ENCODE measurements around the gene LIN7B. TPM values are rescaled to one million over a fixed set of nuclear protein-coding genes. Genes with fewer than 3 reads are reported as not detected.

The LIN7B gene
- total RNA-seq, 2 experiments from 2014 or later: 3.3 to 5.7 TPM

DNA sequence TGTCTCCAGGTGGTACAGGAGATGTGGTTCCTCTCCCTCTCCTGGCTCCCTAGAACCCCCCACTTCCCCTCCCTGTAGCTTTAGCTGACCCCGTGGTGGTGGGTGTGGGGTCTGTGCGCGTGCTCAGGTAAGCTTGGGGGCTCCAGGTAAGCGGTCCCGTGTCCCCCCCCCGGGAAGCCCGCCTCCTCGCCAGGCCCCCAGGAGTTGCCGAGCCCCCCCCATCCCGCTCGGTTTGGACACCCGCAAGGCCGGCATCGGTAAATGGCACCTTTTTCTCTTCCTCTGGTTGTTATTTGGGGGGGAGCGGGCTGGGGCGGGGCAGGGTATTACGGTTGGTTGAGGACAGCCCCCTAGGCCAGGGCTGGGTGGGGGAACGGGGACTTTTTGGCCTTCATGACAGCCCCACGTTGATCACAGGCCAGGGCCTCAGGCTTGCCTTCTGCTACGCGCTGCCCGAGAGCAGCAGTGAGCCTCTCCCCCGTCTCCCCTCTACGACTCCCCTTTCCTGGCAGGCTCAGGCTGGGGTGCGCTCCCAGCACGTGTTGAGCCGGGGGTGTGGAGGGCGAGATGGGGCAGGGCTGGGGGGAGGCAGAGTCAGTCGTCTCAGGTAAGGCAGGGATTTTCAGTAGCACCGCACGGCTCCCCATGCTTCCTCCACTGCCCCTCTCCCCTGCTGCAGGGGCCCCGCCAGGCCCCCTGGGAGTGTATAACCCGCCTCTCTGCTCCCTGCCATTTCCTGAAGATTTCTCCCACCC is 10.7 kb upstream of the LIN7B start:
- CTCF ChIA-PET: no interaction called here
- peaks cover 49% of the 10 kb centered on the region for H3K36me3 Mint-ChIP-seq

DNA sequence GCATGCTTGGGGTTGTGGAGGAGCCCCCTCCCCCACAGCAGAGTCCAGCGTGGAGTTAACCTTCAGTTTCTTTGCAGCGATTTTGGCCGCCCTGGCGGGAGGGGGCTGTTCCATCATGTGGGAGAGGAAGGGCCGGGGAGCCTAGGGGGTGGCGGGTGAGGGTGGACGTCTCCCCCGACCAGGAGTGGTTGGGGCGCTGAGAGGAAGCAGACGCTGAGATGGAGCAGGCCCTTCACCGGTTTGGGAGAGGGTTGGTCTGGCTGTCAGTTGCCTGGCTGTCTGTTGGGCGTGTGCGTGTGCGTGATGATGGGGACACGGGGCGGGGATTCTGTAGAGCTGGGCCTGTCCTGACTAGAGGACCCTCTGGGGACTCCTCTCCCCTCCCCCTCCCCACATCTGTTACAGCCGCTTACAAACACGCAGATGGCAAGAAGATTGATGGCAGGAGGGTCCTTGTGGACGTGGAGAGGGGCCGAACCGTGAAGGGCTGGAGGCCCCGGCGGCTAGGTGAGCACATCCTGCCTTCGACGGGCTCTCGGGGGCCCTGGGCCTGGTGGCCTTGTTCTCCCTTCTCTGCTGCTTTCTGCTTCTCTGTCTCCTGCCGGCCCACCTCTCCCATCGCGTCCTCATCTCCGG is 9.8 kb upstream of the LIN7B start:
- Mint-ChIP-seq H3K4me1 (no peaks in the 10 kb centered on the region), H3K27ac (no peak overlapping the region), H3K9me3 (ENCODE audit: low read depth) (no peaks in the 10 kb centered on the region), H3K27me3 (no peaks in the 10 kb centered on the region), H3K36me3 (peaks cover 46% of the 10 kb centered on the region), H3K4me3 (no peak overlapping the region)
- CTCF ChIA-PET: interaction anchor here (0.6 to 2.0 kb wide), 4 partner anchors 28 to 98 kb away, joined by 3 to 7 read pairs (median 4); no protein-coding TSS in a partner anchor
- DNase-seq: no peak
- ATAC-seq: no peak

More for the DNA sequence above, 10.7 kb upstream of the LIN7B start:
- DNase-seq (no peak), ATAC-seq (no peak)
- no peak overlapping the region for H3K4me3 Mint-ChIP-seq
- no peak overlapping the region for H3K27ac Mint-ChIP-seq
- no peaks in the 10 kb centered on the region for H3K4me1 Mint-ChIP-seq
- H3K27me3 Mint-ChIP-seq: no peaks in the 10 kb centered on the region
- no peaks in the 10 kb centered on the region for H3K9me3 Mint-ChIP-seq (ENCODE audit: low read depth)

- H3K36me3 Mint-ChIP-seq: peaks cover 30% of the 10 kb centered on the region
- peak; percentile 74 for ATAC-seq
- H3K9me3 Mint-ChIP-seq (ENCODE audit: low read depth): no peaks in the 10 kb centered on the region
- peak; percentile 69 for DNase-seq
- H3K4me1 Mint-ChIP-seq: no peaks in the 10 kb centered on the region
- no peak overlapping the region for H3K4me3 Mint-ChIP-seq
- H3K27ac Mint-ChIP-seq: no peak overlapping the region
- CTCF ChIA-PET: interaction anchor here (0.5 to 2.4 kb wide), 15 partner anchors 8 to 591 kb away, joined by 3 to 22 read pairs (median 4); partner anchors contain the start of gene LIN7B
- no peaks in the 10 kb centered on the region for H3K27me3 Mint-ChIP-seq
Measured at GRCh38 chr19:49106648-49107135, 7.5 kb upstream of the LIN7B start.

DNA sequence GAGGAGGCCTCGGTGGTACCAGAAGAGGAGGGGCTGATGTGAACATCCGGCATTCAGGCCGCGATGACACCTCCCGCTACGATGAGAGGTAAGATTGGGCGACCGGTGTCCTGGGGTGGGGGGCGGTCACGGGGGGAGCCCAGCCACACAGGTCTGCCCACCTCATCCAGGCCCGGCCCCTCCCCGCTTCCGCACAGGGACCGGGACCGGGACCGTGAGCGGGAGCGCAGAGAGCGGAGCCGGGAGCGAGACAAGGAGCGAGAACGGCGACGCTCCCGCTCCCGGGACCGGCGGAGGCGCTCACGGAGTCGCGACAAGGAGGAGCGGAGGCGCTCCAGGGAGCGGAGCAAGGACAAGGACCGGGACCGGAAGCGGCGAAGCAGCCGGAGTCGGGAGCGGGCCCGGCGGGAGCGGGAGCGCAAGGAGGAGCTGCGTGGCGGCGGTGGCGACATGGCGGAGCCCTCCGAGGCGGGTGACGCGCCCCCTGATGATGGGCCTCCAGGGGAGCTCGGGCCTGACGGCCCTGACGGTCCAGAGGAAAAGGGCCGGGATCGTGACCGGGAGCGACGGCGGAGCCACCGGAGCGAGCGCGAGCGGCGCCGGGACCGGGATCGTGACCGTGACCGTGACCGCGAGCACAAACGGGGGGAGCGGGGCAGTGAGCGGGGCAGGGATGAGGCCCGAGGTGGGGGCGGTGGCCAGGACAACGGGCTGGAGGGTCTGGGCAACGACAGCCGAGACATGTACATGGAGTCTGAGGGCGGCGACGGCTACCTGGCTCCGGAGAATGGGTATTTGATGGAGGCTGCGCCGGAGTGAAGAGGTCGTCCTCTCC is 6.3 kb upstream of the LIN7B start:
- CTCF ChIA-PET: interaction anchor here (1.4 to 4.2 kb wide), 2 partner anchors 10 to 27 kb away, joined by 4 to 27 read pairs; no protein-coding TSS in a partner anchor
- ATAC-seq: no peak
- Mint-ChIP-seq H3K4me1 (no peaks in the 10 kb centered on the region), H3K27ac (no peak overlapping the region), H3K36me3 (peaks cover 28% of the 10 kb centered on the region), H3K4me3 (no peak overlapping the region), H3K27me3 (no peaks in the 10 kb centered on the region), H3K9me3 (ENCODE audit: low read depth) (no peaks in the 10 kb centered on the region)
- DNase-seq: no peak

DNA sequence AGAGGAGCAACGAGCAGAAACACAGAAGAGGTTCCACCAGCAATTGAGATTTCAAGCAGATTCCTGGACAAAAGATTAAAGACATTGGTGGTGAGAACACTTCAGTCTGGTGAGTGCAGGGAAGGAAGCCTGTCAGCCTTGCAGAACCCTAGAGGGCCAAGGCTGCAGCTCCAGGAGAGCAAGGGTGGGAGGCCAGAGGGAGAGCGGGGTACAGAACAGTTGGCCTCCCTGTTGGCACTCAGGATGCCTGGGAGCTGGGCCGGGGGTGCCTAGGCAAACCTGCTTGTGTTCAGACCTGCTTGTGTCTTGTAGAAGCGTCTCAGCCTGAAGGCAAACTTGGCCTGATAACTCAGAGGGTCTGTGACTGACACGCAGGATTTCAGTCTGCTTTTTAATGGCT is 5.1 kb upstream of the LIN7B start:
- CTCF ChIA-PET: interaction anchor here (1.3 to 4.2 kb wide), 3 partner anchors 11 to 26 kb away, joined by 4 to 27 read pairs (median 5); no protein-coding TSS in a partner anchor
- no peak for DNase-seq
- Mint-ChIP-seq H3K36me3 (peaks cover 28% of the 10 kb centered on the region), H3K9me3 (ENCODE audit: low read depth) (no peaks in the 10 kb centered on the region), H3K27me3 (no peaks in the 10 kb centered on the region), H3K4me3 (no peak overlapping the region), H3K4me1 (peaks cover 5% of the 10 kb centered on the region), H3K27ac (no peak overlapping the region)
- no peak for ATAC-seq

DNA sequence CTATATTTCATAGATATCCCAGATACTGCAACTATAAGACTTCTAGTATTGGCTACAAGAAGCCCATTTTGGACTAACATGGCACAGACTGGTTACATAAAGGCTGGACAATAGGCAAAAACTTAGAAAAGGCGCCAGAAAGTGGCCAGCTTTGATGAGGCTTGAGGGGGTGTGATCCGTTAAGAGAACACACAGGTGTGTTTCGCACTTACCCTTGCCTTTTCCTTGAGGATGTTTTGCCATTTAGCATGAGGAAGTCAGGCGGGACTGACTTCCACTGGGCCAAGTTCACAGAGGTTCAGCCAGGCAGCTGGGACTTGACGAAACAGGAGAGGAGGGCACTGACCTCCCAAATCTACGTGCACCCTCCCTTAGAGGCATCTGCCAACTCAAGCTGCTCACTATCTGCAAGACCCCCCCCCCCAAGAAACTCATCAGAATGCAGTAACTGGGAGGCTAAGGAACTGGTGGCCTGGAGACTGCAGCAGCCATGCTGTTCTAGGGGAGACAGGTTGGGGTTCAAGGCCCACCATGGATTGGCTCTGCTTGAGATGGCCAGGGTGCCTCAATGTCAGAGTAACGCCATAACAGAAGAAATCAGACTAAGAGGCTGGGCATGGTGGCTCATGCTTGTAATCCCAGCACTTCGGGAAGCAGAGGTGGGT is 4.5 kb upstream of the LIN7B start:
- H3K4me3 Mint-ChIP-seq: no peak overlapping the region
- no peak overlapping the region for H3K27ac Mint-ChIP-seq
- H3K36me3 Mint-ChIP-seq: peaks cover 27% of the 10 kb centered on the region
- CTCF ChIA-PET: interaction anchor here (1.3 to 4.2 kb wide), 2 partner anchors 12 to 19 kb away, joined by 5 to 27 read pairs; no protein-coding TSS in a partner anchor
- no peak for DNase-seq
- H3K4me1 Mint-ChIP-seq: peaks cover 5% of the 10 kb centered on the region
- no peaks in the 10 kb centered on the region for H3K27me3 Mint-ChIP-seq
- no peak for ATAC-seq
- H3K9me3 Mint-ChIP-seq (ENCODE audit: low read depth): no peaks in the 10 kb centered on the region

- no peak overlapping the region for H3K4me3 Mint-ChIP-seq
Measured at GRCh38 chr19:49110567-49110966, 3.6 kb upstream of the LIN7B start.

DNA sequence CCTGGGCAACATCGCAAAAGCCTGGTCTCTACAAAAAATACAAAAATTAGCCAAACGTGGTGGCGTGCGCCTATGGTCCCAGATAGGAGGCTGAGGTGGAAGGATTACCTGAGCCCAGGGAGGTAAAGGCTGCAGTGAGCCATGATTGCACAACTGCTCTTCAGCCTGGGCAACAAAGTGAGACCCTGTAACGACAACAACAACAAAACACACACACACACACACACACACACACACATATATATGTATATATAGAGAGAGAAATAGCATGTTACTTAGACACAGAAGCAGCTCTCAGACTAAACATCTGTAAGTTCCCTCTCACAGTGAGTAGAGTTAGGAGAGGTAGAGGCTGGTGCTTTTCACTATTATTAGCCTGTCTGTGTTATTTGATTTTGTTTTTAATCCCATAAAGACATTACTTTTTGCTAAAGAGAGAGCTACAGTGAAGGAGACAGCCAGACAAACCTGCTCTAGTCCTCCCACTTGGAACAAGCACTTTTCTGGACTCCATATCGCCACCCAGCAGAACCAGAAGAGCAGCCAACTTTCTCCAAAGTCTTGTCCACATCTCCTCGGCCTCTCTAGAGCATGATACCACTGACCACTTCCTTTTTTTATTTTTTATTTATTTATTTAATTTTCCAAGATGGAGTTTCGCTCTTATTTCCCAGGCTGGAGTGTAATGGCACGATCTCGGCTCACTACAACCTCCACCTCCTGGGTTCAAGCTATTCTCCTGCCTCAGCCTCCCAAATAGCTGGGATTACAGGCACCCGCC is 2.8 kb upstream of the LIN7B start:
- no peak for ATAC-seq
- Mint-ChIP-seq H3K27me3 (no peaks in the 10 kb centered on the region), H3K27ac (no peak overlapping the region), H3K4me3 (no peak overlapping the region), H3K9me3 (ENCODE audit: low read depth) (no peaks in the 10 kb centered on the region), H3K36me3 (peaks cover 19% of the 10 kb centered on the region), H3K4me1 (peaks cover 9% of the 10 kb centered on the region)
- CTCF ChIA-PET: interaction anchor here (4.2 kb wide), 1 partner anchor 14 kb away, joined by 27 read pairs; no protein-coding TSS in a partner anchor
- DNase-seq: no peak

More at GRCh38 chr19:49110567-49110966, 3.6 kb upstream of the LIN7B start:
- H3K4me1 Mint-ChIP-seq: peaks cover 9% of the 10 kb centered on the region
- H3K27ac Mint-ChIP-seq: no peak overlapping the region
- DNase-seq: no peak
- no peak for ATAC-seq
- H3K36me3 Mint-ChIP-seq: peaks cover 21% of the 10 kb centered on the region
- H3K9me3 Mint-ChIP-seq (ENCODE audit: low read depth): no peaks in the 10 kb centered on the region
- CTCF ChIA-PET: interaction anchor here (4.2 kb wide), 1 partner anchor 13 kb away, joined by 27 read pairs; no protein-coding TSS in a partner anchor
- no peaks in the 10 kb centered on the region for H3K27me3 Mint-ChIP-seq

- H3K27ac Mint-ChIP-seq: no peak overlapping the region
- DNase-seq: peak; percentile 54
Measured at GRCh38 chr19:49114630-49115363, 627 bp downstream of the LIN7B start.

DNA sequence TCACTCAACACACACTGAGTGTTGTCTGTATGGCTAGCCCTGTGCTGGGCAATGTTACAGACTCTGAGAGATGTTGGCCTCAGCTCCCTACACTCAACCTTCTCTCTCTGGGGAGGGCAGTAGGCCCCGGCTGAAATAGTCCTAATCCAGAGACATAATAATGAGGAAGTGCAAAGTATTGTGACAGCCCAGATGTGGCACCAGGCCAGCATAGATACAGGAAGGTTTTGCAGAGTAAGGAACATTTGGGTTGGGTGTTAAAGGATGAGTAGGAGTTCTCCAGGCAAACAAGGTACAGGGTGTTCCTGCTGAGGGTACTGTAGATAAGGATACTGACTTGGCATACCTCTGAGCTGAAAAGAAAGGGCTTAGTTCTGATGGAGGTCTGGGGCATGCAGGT is 2.4 kb downstream of the LIN7B start:
- Mint-ChIP-seq H3K9me3 (ENCODE audit: low read depth) (no peaks in the 10 kb centered on the region), H3K36me3 (no peaks in the 10 kb centered on the region), H3K27ac (no peak overlapping the region), H3K27me3 (peaks cover 14% of the 10 kb centered on the region), H3K4me3 (no peak overlapping the region), H3K4me1 (peaks cover 30% of the 10 kb centered on the region)
- CTCF ChIA-PET: interaction anchor here (1.5 to 6.9 kb wide), 4 partner anchors 12 to 146 kb away, joined by 3 to 63 read pairs (median 6); no protein-coding TSS in a partner anchor
- ATAC-seq: no peak
- no peak for DNase-seq

More at GRCh38 chr19:49114630-49115363, 627 bp downstream of the LIN7B start:
- H3K4me1 Mint-ChIP-seq: peaks cover 23% of the 10 kb centered on the region
- peak overlapping the region; percentile 69 for H3K4me3 Mint-ChIP-seq
- CTCF ChIA-PET: interaction anchor here (0.6 to 6.9 kb wide), 23 partner anchors 9 to 462 kb away, joined by 3 to 63 read pairs (median 7); partner anchors contain the start of genes BAX and RUVBL2
- no peaks in the 10 kb centered on the region for H3K9me3 Mint-ChIP-seq (ENCODE audit: low read depth)
- H3K27me3 Mint-ChIP-seq: peaks cover under 1% of the 10 kb centered on the region
- H3K36me3 Mint-ChIP-seq: no peaks in the 10 kb centered on the region
- no peak for ATAC-seq

All from activated CD8-positive, alpha-beta memory T cell treated with anti-CD3 and anti-CD28 coated beads, Interleukin-2, amount 10 ng/mL, durations not matched to agents 7 days and 5 days (primary cell).